ENCODE measurements around the gene ELAPOR2. TPM values are rescaled to one million over a fixed set of nuclear protein-coding genes. Genes with fewer than 3 reads are reported as not detected.
"Not testable (repeated sequence)": the region's sequence is repeated elsewhere in the genome, so short reads cannot be mapped to it uniquely, and the experiment has no call there.

ELAPOR2 gene
- total and polyA plus RNA-seq, 3 donors from 2014 or later = 7.8 to 26.4 (median 22.6) TPM

DNA sequence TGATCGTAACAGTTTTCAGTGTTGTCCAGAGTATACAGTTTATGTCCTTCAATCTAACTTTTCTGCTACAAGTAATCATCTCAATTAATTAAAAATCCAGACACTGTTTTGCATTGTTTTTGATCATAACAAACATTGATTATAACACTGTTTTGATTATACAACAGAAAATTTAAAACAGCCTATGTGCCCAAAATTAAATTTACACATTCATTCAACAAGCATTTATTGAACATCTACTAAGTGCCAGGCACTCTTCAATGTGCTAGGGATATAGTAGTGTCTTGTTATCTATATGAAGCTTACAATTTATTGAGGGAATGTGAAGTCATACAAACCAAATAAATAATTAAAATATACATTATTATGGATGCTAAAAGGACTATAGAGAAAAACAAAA, 10.6 kb downstream of the ELAPOR2 start:
- intact Hi-C loops (cut with DNase I; ENCODE audit: low total_unique reads) = no loop called here
- no peaks in the 10 kb centered on the region for H3K9me3 ChIP-seq
- DNase-seq = no peak
- H3K4me3 ChIP-seq = no peak overlapping the region
- 86 to 94% methylated on average over 1 of the region's 1 CpG for WGBS, 2 donors
- H3K36me3 ChIP-seq (ENCODE audit: low read depth, missing control alignments) = no peaks in the 10 kb centered on the region
- H3K27ac ChIP-seq = no peak overlapping the region
- no peaks in the 10 kb centered on the region for H3K4me1 ChIP-seq
- TF ChIP-seq POLR2A (IDR thresholded peaks at IDR 0.05) = no peak
- TF ChIP-seq CTCF (IDR thresholded peaks at IDR 0.05) = no peak
- no peaks in the 10 kb centered on the region for H3K27me3 ChIP-seq

DNA sequence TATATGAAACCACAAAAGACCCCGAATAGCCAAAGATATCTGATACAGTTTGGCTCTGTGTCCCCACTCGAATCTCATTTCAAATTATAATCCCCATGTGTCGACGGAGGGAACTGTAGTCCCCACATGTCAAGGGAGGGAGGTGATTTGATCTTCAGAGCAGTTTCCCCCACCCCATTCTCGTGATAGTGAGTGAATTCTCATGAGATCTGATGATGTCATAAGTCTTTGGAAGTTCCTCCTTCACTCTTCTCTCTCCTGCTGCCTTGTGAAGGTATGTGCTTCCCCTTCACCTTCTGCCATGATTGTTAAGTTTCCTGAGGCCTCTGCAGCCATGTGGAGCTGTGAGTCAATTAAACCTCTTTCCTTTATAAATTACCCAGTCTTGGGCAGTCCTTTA, 13.0 kb downstream of the ELAPOR2 start:
- H3K4me3 ChIP-seq = no peak overlapping the region
- H3K27me3 ChIP-seq = no peaks in the 10 kb centered on the region
- TF ChIP-seq CTCF (IDR thresholded peaks at IDR 0.05) (no peak), POLR2A (IDR thresholded peaks at IDR 0.05) (no peak)
- no peaks in the 10 kb centered on the region for H3K9me3 ChIP-seq
- no peaks in the 10 kb centered on the region for H3K36me3 ChIP-seq (ENCODE audit: low read depth, missing control alignments)
- intact Hi-C loops (cut with DNase I; ENCODE audit: low total_unique reads) = no loop called here
- 84 to 88% methylated on average over 5 of the region's 5 CpGs for WGBS, 2 donors
- no peak overlapping the region for H3K27ac ChIP-seq
- no peak for DNase-seq
- no peaks in the 10 kb centered on the region for H3K4me1 ChIP-seq

DNA sequence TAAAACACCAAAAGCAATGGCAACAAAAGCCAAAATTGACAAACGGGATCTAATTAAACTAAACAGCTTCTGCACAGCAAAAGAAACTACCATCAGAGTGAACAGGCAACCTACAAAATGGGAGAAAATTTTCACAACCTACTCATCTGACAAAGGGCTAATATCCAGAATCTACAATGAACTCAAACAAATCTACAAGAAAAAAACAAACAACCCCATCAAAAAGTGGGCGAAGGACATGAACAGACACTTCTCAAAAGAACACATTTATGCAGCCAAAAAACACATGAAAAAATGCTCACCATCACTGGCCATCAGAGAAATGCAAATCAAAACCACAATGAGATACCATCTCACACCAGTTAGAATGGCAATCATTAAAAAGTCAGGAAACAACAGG, 14.7 kb downstream of the ELAPOR2 start:
- H3K9me3 ChIP-seq; H3K27ac ChIP-seq; H3K4me1 ChIP-seq; H3K27me3 ChIP-seq; H3K36me3 ChIP-seq (ENCODE audit: low read depth, missing control alignments); intact Hi-C loops (cut with DNase I; ENCODE audit: low total_unique reads); DNase-seq; H3K4me3 ChIP-seq: not testable (repeated sequence)
- 100% methylated on average over 1 of the region's 2 CpGs for WGBS, 2 donors

DNA sequence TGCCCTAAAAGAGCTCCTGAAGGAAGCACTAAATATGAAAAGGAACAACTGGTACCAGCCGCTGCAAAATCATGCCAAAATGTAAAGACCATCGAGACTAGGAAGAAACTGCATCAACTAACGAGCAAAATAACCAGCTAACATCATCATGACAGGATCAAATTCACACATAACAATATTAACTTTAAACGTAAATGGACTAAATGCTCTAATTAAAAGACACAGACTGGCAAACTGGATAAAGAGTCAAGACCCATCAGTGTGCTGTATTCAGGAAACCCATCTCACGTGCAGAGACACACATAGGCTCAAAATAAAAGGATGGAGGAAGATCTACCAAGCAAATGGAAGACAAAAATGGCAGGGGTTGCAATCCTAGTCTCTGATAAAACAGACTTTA, 17.9 kb downstream of the ELAPOR2 start:
- WGBS, 2 donors = 86 to 94% methylated on average over 5 of the region's 5 CpGs
- DNase-seq = not testable (repeated sequence)

GRCh38 chr7:87039691-87040299, 19.7 kb downstream of the ELAPOR2 start:
- H3K27ac ChIP-seq; intact Hi-C loops (cut with DNase I; ENCODE audit: low total_unique reads); H3K4me1 ChIP-seq; H3K27me3 ChIP-seq; DNase-seq; H3K36me3 ChIP-seq (ENCODE audit: low read depth, missing control alignments); H3K9me3 ChIP-seq: not testable (repeated sequence)
- 75% methylated on average over 22 to 34 of the region's 34 CpGs for WGBS, 2 donors
- H3K4me3 ChIP-seq = peak overlapping the region in 1 of 2 donors; percentile 13

More for the DNA sequence above, 17.9 kb downstream of the ELAPOR2 start:
- H3K27me3 ChIP-seq; intact Hi-C loops (cut with DNase I; ENCODE audit: low total_unique reads); H3K4me3 ChIP-seq; H3K27ac ChIP-seq; H3K4me1 ChIP-seq; H3K9me3 ChIP-seq; H3K36me3 ChIP-seq (ENCODE audit: low read depth, missing control alignments): not testable (repeated sequence)

DNA sequence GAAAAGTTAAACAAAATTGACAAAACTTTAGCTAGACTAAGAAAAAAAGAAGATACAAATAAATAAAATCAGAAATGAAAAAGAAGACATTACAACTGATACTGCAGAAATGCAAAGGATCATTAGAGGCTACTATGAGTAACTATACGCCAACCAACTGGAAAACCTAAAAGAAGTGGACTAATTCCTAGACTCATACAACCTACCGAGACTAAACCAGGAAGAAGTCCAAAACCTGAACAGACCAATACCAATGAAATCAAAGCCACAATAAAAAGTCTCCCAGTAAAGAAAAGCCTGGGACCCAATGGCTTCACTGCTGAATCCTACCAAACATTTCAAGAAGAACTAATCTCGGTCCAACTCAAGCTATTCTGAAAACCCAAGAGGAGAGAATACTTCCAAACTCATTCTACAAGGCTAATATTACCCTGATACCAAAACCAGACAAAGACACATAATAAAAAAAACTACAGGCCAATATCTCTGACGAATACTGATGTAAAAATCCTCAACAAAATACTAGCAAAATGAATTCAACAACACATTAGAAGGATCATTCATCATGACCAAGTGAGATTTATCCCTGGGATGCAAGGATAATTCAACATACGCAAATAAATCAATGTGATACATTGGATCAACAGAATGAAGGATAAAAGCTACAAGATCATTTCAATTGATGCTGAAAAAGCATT, 20.3 kb downstream of the ELAPOR2 start:
- Histone ChIP-seq H3K4me3 (peak overlapping the region in 1 of 2 donors; percentile 13), H3K27me3 (no peaks in the 10 kb centered on the region), H3K36me3 (ENCODE audit: low read depth, missing control alignments) (no peaks in the 10 kb centered on the region), H3K9me3 (no peaks in the 10 kb centered on the region), H3K4me1 (no peaks in the 10 kb centered on the region), H3K27ac (no peak overlapping the region)
- TF ChIP-seq CTCF (IDR thresholded peaks at IDR 0.05) (no peak), POLR2A (IDR thresholded peaks at IDR 0.05) (no peak)
- WGBS, 2 donors = 78 to 83% methylated on average over 5 of the region's 5 CpGs
- intact Hi-C loops (cut with DNase I; ENCODE audit: low total_unique reads) = no loop called here
- DNase-seq = no peak

Data from testis (tissue), 3 donors.